ENCODE results near the gene IPO7. TPM values are rescaled to one million over a fixed set of nuclear protein-coding genes. Genes with fewer than 3 reads are reported as not detected.

Gene IPO7
- total and polyA plus RNA-seq, 2 of the 13 experiments (the other 11 are each of a cell fraction or from before 2014, with no cell fraction given): 59.4 to 98.4 TPM

GRCh38 chr11:9460322-9461062 is 76.0 kb downstream of the IPO7 start, which contains the start of gene ZNF143 (continued):
- TF ChIP-seq, protein P1, sequence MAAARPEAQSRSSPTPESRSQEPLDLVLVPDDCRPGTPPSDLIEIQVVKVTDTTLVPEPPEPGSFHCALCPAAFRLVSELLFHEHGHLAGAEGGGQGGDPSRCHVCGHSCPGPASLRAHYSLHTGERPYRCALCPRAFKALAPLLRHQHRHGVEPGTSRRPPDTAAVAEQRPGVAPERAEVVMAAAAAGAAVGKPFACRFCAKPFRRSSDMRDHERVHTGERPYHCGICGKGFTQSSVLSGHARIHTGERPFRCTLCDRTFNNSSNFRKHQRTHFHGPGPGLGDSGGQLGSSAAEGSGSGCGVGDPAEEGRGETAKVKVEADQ (CRISPR knock-in tag; IDR thresholded peaks at IDR 0.05; ENCODE audit: borderline replicate concordance): no peak; the same call in 1 of the 2 replicates
- TF ChIP-seq WIZ (CRISPR knock-in tag; IDR thresholded peaks at IDR 0.05) (no peak), HMGXB3 (CRISPR knock-in tag; IDR thresholded peaks at IDR 0.05; ENCODE audit: borderline replicate concordance) (peak; percentile 71; the same call in 1 of the 2 replicates), MED1 (CRISPR knock-in tag; IDR thresholded peaks at IDR 0.05) (0 out of 2 replicates have a peak, but pooled peaks have one; percentile 5), POGZ (CRISPR knock-in tag; IDR thresholded peaks at IDR 0.05) (peak; percentile 80), ZSCAN12 (CRISPR knock-in tag; IDR thresholded peaks at IDR 0.05) (0 out of 2 replicates have a peak, but pooled peaks have one; percentile 16), STAT5B (CRISPR knock-in tag; IDR thresholded peaks at IDR 0.05) (no peak), KLF12 (CRISPR knock-in tag; IDR thresholded peaks at IDR 0.05; ENCODE audit: borderline replicate concordance) (no peak), EP300 (IDR thresholded peaks at IDR 0.05; ENCODE audit: low read depth in 2 of 2, low read length in 2 of 2) (peak; percentile 12 to 15; a peak in 3 of 4 replicates), EP300 (CRISPR knock-in tag; IDR thresholded peaks at IDR 0.05; ENCODE audit: borderline replicate concordance) (no peak), ZFAT (CRISPR knock-in tag; conservative IDR thresholded peaks at IDR 0.05) (no peak), STAG1 (CRISPR knock-in tag; IDR thresholded peaks at IDR 0.05) (no peak), ZFP36L1 (CRISPR knock-in tag; IDR thresholded peaks at IDR 0.05) (no peak), ZNF891 (CRISPR knock-in tag; IDR thresholded peaks at IDR 0.05) (peak; percentile 53; the same call in 1 of the 2 replicates), ZNF367 (CRISPR knock-in tag; IDR thresholded peaks at IDR 0.05; ENCODE audit: borderline replicate concordance) (no peak), SRSF1 (optimal IDR thresholded peaks at IDR 0.05; ENCODE audit: low read depth, low read length) (peak; percentile 92)
- TF ChIP-seq, protein P2, sequence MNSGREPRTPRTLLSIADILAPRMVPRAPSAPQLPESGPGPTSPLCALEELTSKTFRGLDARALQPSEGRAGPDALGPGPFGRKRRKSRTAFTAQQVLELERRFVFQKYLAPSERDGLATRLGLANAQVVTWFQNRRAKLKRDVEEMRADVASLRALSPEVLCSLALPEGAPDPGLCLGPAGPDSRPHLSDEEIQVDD (CRISPR knock-in tag; IDR thresholded peaks at IDR 0.05; ENCODE audit: borderline replicate concordance): no peak
- TF ChIP-seq, protein P3, sequence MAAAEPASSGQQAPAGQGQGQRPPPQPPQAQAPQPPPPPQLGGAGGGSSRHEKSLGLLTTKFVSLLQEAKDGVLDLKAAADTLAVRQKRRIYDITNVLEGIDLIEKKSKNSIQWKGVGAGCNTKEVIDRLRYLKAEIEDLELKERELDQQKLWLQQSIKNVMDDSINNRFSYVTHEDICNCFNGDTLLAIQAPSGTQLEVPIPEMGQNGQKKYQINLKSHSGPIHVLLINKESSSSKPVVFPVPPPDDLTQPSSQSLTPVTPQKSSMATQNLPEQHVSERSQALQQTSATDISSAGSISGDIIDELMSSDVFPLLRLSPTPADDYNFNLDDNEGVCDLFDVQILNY (CRISPR knock-in tag; conservative IDR thresholded peaks at IDR 0.05): no peak
- TF ChIP-seq, protein P4, sequence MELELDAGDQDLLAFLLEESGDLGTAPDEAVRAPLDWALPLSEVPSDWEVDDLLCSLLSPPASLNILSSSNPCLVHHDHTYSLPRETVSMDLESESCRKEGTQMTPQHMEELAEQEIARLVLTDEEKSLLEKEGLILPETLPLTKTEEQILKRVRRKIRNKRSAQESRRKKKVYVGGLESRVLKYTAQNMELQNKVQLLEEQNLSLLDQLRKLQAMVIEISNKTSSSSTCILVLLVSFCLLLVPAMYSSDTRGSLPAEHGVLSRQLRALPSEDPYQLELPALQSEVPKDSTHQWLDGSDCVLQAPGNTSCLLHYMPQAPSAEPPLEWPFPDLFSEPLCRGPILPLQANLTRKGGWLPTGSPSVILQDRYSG (CRISPR knock-in tag; IDR thresholded peaks at IDR 0.05): no peak; the same call in 1 of the 2 replicates
- TF ChIP-seq, protein P5, sequence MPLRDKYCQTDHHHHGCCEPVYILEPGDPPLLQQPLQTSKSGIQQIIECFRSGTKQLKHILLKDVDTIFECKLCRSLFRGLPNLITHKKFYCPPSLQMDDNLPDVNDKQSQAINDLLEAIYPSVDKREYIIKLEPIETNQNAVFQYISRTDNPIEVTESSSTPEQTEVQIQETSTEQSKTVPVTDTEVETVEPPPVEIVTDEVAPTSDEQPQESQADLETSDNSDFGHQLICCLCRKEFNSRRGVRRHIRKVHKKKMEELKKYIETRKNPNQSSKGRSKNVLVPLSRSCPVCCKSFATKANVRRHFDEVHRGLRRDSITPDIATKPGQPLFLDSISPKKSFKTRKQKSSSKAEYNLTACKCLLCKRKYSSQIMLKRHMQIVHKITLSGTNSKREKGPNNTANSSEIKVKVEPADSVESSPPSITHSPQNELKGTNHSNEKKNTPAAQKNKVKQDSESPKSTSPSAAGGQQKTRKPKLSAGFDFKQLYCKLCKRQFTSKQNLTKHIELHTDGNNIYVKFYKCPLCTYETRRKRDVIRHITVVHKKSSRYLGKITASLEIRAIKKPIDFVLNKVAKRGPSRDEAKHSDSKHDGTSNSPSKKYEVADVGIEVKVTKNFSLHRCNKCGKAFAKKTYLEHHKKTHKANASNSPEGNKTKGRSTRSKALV (CRISPR knock-in tag; IDR thresholded peaks at IDR 0.05): no peak

All from HepG2 (cell line).